Activated CD4-positive, alpha-beta memory T cell treated with anti-CD3 and anti-CD28 coated beads for 36 hours (primary cell): Measurements from ENCODE around the gene HPX. TPM values are rescaled to one million over a fixed set of nuclear protein-coding genes. Genes with fewer than 3 reads are reported as not detected.
A peak's percentile ranks its signal among the peaks of the same experiment; 100 is the strongest.

ENCODE experiments used
- CTCF ChIA-PET: fragments of 350-600 bp; sonication (Branson Sonifier 250); formaldehyde crosslinking; loops from one replicate; lab custom pipeline; 2021; ENCODE audit warnings: antibody characterized with exemption, inconsistent platforms; lab: Charles Lee
- POLR2A ChIA-PET: fragments of 350-600 bp; sonication (Branson Sonifier 250); formaldehyde crosslinking; loops from one replicate; lab custom pipeline; 2021; ENCODE audit warnings: antibody characterized with exemption; lab: Charles Lee
- DNase-seq: peaks from one replicate; pipeline ENCODE4 v3.0.0-alpha.2; 2020
- H3K27ac Mint-ChIP-seq: one replicate; pipeline ENCODE4 v1.8.0; 2021; ENCODE audit warnings: mixed read lengths
- H3K27me3 Mint-ChIP-seq: one replicate; pipeline ENCODE4 v1.8.0; 2021; ENCODE audit warnings: mixed read lengths
- H3K36me3 Mint-ChIP-seq: one replicate; pipeline ENCODE4 v1.8.0; 2021; ENCODE audit warnings: mixed read lengths
- H3K4me1 Mint-ChIP-seq: one replicate; pipeline ENCODE4 v1.8.0; 2021; ENCODE audit warnings: low read depth, mixed read lengths
- H3K4me3 Mint-ChIP-seq: one replicate; pipeline ENCODE4 v1.8.0; 2021; ENCODE audit warnings: mild to moderate bottlenecking, mixed read lengths
- H3K9me3 Mint-ChIP-seq: one replicate; pipeline ENCODE4 v1.8.0; 2021; ENCODE audit warnings: mixed read lengths
- intact Hi-C: fragments of 100-400 bp; cut with micrococcal nuclease; formaldehyde crosslinking; loops from one replicate; pipeline ENCODE4 v1.15.1; 2023
- total RNA-seq, 2 experiments: library from RNA; stranded (reverse); gene quantifications; one replicate each; pipeline ENCODE4 v1.2.3, GENCODE V29; 2021

HPX gene
- total RNA-seq, 2 experiments from 2014 or later = 0.56 TPM; not detected in 1

DNA sequence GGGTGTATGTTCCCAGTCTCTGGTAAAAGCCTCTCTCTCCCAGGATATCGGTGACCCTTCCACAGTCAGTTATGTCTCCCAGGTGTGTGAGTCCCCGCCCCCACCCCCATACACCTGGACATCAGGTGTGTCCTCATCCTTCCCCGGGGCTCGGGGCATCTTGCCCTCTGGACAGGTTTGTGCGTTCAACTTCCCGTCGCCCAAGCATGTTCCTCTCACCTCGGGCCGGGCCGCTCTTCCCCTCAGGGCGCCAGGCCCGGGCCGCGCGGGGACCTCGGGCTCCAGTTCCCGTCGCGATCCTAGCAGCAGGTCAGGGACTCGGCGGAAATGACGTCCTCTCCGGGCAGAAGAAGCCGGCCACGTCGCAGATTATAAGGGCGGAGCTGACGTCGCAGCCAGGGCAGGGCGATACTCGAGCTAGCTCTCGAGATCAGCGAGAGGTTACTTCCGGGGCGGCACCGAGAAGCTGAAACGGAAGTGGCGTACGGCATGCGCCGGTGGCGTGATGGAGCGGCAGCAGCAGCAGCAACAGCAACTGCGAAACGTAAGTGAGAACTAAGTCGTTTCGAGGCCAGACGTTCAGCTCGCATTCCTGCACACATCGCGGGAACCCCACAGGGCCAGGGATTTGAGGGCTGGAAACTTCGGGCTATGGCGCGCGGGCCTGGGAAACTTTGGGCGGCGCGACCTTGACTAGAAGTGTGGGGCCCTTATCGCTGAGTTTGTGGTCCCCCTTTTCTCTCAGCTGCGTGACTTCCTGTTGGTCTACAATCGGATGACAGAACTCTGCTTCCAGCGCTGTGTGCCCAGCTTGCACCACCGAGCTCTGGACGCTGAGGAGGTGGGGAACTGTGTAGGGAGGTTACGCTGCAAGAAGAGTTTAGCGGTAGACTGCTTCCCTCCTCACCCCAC is 40.5 kb upstream of the HPX start, which contains the start of the genes ARFIP2 and TIMM10B:
Gene ARFIP2 (minus strand): TSS at position 320 of the 912 bp plus-strand sequence. CDS start 910 bp downstream, outside the sequence.
Gene TIMM10B (plus strand): TSS at position 490 of the 912 bp plus-strand sequence. CDS start 16 bp downstream, at position 506.
- CTCF ChIA-PET = interaction anchor here (0.8 to 3.6 kb wide), 12 partner anchors 25 to 254 kb away, joined by 3 to 25 read pairs (median 4); partner anchors contain the start of genes MRPL17 and TPP1
- Mint-ChIP-seq H3K4me1 (peaks cover 35% of the 10 kb centered on the region), H3K4me3 (peak within 1 kb of the TSS; percentile 91), H3K36me3 (peaks cover 35% of the 10 kb centered on the region), H3K27ac (peak within 1 kb of the TSS; percentile 96), H3K27me3 (no peaks in the 10 kb centered on the region), H3K9me3 (no peaks in the 10 kb centered on the region)
- intact Hi-C loops = loop anchor here (1.0 to 5.0 kb wide), 7 partner anchors 62 to 266 kb away; partner anchors contain the start of genes APBB1, FHIP1B, ILK and MRPL17
- peak; percentile 99 for DNase-seq
- POLR2A ChIA-PET = interaction anchor here (0.8 to 2.3 kb wide), 12 partner anchors 9 to 264 kb away, joined by 3 to 14 read pairs (median 4); partner anchors contain the start of genes APBB1, SMPD1 and TAF10

DNA sequence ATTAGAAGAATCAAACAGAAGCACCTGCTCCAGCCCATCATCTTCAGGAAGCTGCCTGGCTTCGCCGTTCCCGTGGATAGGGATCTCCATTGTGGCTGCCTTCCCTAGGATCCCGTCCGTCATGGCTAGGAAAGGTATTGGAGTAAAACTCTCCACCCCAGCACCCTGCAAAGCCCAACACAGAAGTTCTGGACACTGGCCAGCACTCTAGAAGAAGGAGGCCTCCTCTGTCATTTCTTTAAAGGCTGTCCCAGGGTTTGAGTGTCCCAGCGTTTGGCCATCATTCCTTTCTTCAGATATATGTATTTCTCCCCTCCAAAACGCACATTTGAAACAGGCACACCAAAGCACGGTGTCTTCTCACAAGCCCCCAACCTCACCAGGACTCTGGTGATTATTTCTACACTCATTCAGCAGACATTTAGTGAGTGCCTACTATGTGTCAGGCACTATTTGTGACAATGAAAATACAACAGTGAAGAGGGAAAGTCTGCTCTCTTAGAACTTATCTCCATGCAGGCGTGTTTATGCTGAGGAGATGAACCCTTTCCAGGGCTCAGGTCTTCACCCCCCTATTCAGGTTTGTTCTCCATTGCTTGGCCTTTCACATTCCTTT is 39.6 kb upstream of the HPX start:
- CTCF ChIA-PET = interaction anchor here (1.7 to 3.6 kb wide), 2 partner anchors 101 to 138 kb away, joined by 7 to 25 read pairs; partner anchors contain the start of gene TPP1
- POLR2A ChIA-PET = no interaction called here
- no peak for DNase-seq
- Mint-ChIP-seq H3K27me3 (no peaks in the 10 kb centered on the region), H3K36me3 (peaks cover 35% of the 10 kb centered on the region), H3K4me1 (peaks cover 35% of the 10 kb centered on the region), H3K4me3 (peak overlapping the region; percentile 91), H3K9me3 (no peaks in the 10 kb centered on the region), H3K27ac (peak overlapping the region; percentile 96)
- intact Hi-C loops = loop anchor here (2.0 to 5.0 kb wide), 3 partner anchors 62 to 267 kb away; partner anchors contain the start of genes APBB1 and TAF10

DNA sequence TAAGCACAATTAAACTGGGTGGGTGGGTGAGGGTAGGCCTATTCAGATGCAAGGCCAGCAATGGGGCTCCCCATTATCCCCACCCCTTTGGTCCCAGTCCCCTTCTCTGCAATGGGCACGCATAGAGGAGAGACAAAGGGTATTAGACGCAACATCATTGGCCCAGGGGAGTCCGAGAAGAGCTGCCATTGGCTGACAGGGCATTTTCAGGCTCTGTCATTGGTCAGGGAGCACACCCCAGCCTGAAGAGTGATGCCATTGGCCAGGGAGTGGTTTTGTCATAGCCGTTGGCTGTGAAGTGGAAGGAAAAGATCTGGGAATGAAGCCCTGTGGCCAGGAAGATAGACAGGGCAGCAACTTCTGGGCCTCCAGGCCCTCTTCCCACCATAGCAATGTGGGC is 35.8 kb upstream of the HPX start:
- H3K4me1 Mint-ChIP-seq = peaks cover 39% of the 10 kb centered on the region
- ChIA-PET POLR2A (no interaction called here), CTCF (interaction anchor here (1.4 to 5.5 kb wide), 2 partner anchors 35 to 97 kb away, joined by 3 to 45 read pairs; no protein-coding TSS in a partner anchor)
- no peak overlapping the region for H3K4me3 Mint-ChIP-seq
- no peak for DNase-seq
- H3K27me3 Mint-ChIP-seq = no peaks in the 10 kb centered on the region
- peaks cover 21% of the 10 kb centered on the region for H3K36me3 Mint-ChIP-seq
- no peak overlapping the region for H3K27ac Mint-ChIP-seq
- intact Hi-C loops = no loop called here
- no peaks in the 10 kb centered on the region for H3K9me3 Mint-ChIP-seq

DNA sequence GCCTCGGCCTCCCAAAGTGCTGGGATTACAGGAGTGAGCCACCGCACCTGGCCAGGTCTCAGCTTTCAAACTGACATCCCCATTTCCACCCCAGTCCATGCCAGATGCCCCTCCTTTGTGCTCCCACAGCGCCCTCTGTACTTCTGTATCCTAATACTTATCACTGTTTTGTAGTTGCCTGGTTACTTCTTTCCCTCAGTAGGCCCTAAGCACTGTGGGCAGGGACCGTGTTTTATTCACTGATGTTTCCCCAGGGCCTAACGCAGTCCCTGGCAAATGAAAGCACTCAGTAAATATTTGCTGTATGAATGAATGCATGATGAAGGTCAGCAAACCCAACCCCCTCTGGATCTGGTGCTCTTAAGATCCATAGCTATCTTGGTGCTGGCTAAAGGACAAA is 35.1 kb upstream of the HPX start:
- peaks cover 43% of the 10 kb centered on the region for H3K4me1 Mint-ChIP-seq
- ChIA-PET POLR2A (no interaction called here), CTCF (interaction anchor here (1.0 to 5.5 kb wide), 4 partner anchors 32 to 96 kb away, joined by 3 to 45 read pairs (median 6); no protein-coding TSS in a partner anchor)
- H3K36me3 Mint-ChIP-seq = peaks cover 21% of the 10 kb centered on the region
- no peak overlapping the region for H3K27ac Mint-ChIP-seq
- DNase-seq = no peak
- no peak overlapping the region for H3K4me3 Mint-ChIP-seq
- intact Hi-C loops = no loop called here
- H3K27me3 Mint-ChIP-seq = no peaks in the 10 kb centered on the region
- no peaks in the 10 kb centered on the region for H3K9me3 Mint-ChIP-seq

- peak; percentile 15 for DNase-seq
- ChIA-PET POLR2A (interaction anchor here (0.8 kb wide), 1 partner anchor 138 kb away, joined by 3 read pairs; the partner anchor contains the start of gene TAF10), CTCF (interaction anchor here (1.0 to 5.5 kb wide), 3 partner anchors 31 to 95 kb away, joined by 3 to 45 read pairs (median 8); no protein-coding TSS in a partner anchor)
- peaks cover 21% of the 10 kb centered on the region for H3K36me3 Mint-ChIP-seq
- no peak overlapping the region for H3K27ac Mint-ChIP-seq
- intact Hi-C loops = loop anchor here (5.0 kb wide), 1 partner anchor 38 kb away; no protein-coding TSS in a partner anchor
- peaks cover 34% of the 10 kb centered on the region for H3K4me1 Mint-ChIP-seq
- no peaks in the 10 kb centered on the region for H3K9me3 Mint-ChIP-seq
- H3K27me3 Mint-ChIP-seq = no peaks in the 10 kb centered on the region
- H3K4me3 Mint-ChIP-seq = peak overlapping the region; percentile 33
Observed at GRCh38 chr11:6474806-6475500, 34.2 kb upstream of the HPX start.

- no peaks in the 10 kb centered on the region for H3K27me3 Mint-ChIP-seq
- peaks cover 29% of the 10 kb centered on the region for H3K4me1 Mint-ChIP-seq
- intact Hi-C loops = loop anchor here (5.0 kb wide), 1 partner anchor 37 kb away; no protein-coding TSS in a partner anchor
- peaks cover 17% of the 10 kb centered on the region for H3K36me3 Mint-ChIP-seq
- DNase-seq = no peak
- H3K27ac Mint-ChIP-seq = peak overlapping the region; percentile 31
- H3K9me3 Mint-ChIP-seq = no peaks in the 10 kb centered on the region
- POLR2A ChIA-PET = interaction anchor here (0.8 to 0.9 kb wide), 2 partner anchors 61 to 138 kb away, joined by 3 read pairs; partner anchors contain the start of gene TAF10
- CTCF ChIA-PET = interaction anchor here (5.5 kb wide), 1 partner anchor 95 kb away, joined by 45 read pairs; no protein-coding TSS in a partner anchor
- H3K4me3 Mint-ChIP-seq = peak overlapping the region; percentile 68
Observed at GRCh38 chr11:6474413-6474792, 33.6 kb upstream of the HPX start.

GRCh38 chr11:6473451-6474412 is 32.9 kb upstream of the HPX start, which contains the start of gene TRIM3:
TRIM3 (minus strand) TSS chr11:6473941; CDS start chr11:6465695, 8,246 bp downstream.
- Mint-ChIP-seq H3K9me3 (no peaks in the 10 kb centered on the region), H3K4me1 (peaks cover 23% of the 10 kb centered on the region), H3K4me3 (peak within 1 kb of the TSS; percentile 80), H3K36me3 (peaks cover 11% of the 10 kb centered on the region), H3K27ac (peak within 1 kb of the TSS; percentile 31), H3K27me3 (no peaks in the 10 kb centered on the region)
- peak; percentile 75 for DNase-seq
- ChIA-PET POLR2A (interaction anchor here (0.8 to 1.3 kb wide), 6 partner anchors 30 to 139 kb away, joined by 3 to 4 read pairs (median 3); partner anchors contain the start of genes APBB1 and TAF10), CTCF (interaction anchor here (0.6 to 5.5 kb wide), 7 partner anchors 30 to 998 kb away, joined by 3 to 45 read pairs (median 4); partner anchors contain the start of gene MRPL17)
- intact Hi-C loops = loop anchor here (5.0 kb wide), 1 partner anchor 36 kb away; no protein-coding TSS in a partner anchor

DNA sequence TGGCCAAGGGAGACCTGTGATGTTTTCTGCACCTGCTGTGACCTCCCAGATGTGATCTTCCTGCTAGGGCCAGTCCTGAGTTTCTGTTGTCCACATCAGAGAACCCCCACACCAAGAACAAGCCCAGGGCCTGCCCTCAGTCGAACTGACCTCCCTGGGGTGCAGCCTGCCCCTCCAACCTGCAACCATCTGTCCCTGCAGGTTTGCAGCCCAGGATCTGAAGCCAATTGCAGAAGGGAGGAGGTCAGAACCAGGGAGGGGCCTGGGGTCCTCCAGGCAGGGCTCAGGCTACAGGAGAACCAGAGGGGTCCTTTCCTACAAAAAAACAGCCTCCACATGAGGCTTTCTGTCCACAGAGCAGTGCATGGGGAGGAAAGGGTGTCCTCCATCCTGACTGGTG is 32.1 kb upstream of the HPX start:
- no peaks in the 10 kb centered on the region for H3K27me3 Mint-ChIP-seq
- H3K4me3 Mint-ChIP-seq = peak overlapping the region; percentile 80
- DNase-seq = no peak
- peaks cover 6% of the 10 kb centered on the region for H3K36me3 Mint-ChIP-seq
- no peaks in the 10 kb centered on the region for H3K9me3 Mint-ChIP-seq
- intact Hi-C loops = loop anchor here (5.0 kb wide), 1 partner anchor 36 kb away; no protein-coding TSS in a partner anchor
- POLR2A ChIA-PET = interaction anchor here (0.8 to 1.3 kb wide), 3 partner anchors 29 to 94 kb away, joined by 3 to 4 read pairs (median 3); partner anchors contain the start of gene APBB1
- H3K27ac Mint-ChIP-seq = no peak overlapping the region
- peaks cover 23% of the 10 kb centered on the region for H3K4me1 Mint-ChIP-seq
- CTCF ChIA-PET = interaction anchor here (0.8 to 5.5 kb wide), 6 partner anchors 29 to 210 kb away, joined by 3 to 45 read pairs (median 5); partner anchors contain the start of gene MRPL17

GRCh38 chr11:6469599-6469998 is 28.8 kb upstream of the HPX start:
- Mint-ChIP-seq H3K36me3 (no peaks in the 10 kb centered on the region), H3K4me1 (peaks cover 23% of the 10 kb centered on the region), H3K4me3 (no peak overlapping the region), H3K27me3 (no peaks in the 10 kb centered on the region), H3K27ac (no peak overlapping the region), H3K9me3 (no peaks in the 10 kb centered on the region)
- intact Hi-C loops = no loop called here
- ChIA-PET CTCF (interaction anchor here (1.2 to 2.7 kb wide), 2 partner anchors 91 to 214 kb away, joined by 4 to 10 read pairs; partner anchors contain the start of gene MRPL17), POLR2A (no interaction called here)
- no peak for DNase-seq
